SU-DHL-6 (cell line): ENCODE results near the gene CDKL4.

Source experiments
- H2AFZ ChIP-seq: fragments of 200-600 bp; sonication (generic); 2 replicates; pipeline ENCODE4 v1.6.1; 2014; ENCODE audit warnings: low read depth, mild to moderate bottlenecking, moderate library complexity, mixed read lengths, antibody characterized with exemption, low read length; ENCODE audit not compliant: severe bottlenecking
- H3F3A ChIP-seq: fragments of 200-600 bp; shearing (Covaris generic); 2 replicates; pipeline ENCODE4 v1.6.0; 2016; ENCODE audit warnings: antibody characterized with exemption, mild to moderate bottlenecking; ENCODE audit not compliant: insufficient read depth
- H3K27ac ChIP-seq: fragments of 200-600 bp; sonication (generic); 2 replicates; pipeline ENCODE4 v1.5.1; 2016; ENCODE audit warnings: low read depth, mild to moderate bottlenecking, low read length, moderate library complexity, mixed read lengths
- H3K27me3 ChIP-seq: fragments of 200-600 bp; sonication (generic), shearing (Covaris generic); 2 replicates; pipeline ENCODE4 v1.6.0; 2014; ENCODE audit warnings: mild to moderate bottlenecking, low read length
- H3K36me3 ChIP-seq: fragments of 200-600 bp; sonication (generic); 2 replicates; pipeline ENCODE4 v1.6.1; 2014; ENCODE audit warnings: mild to moderate bottlenecking, low read length, mixed read lengths
- H3K4me2 ChIP-seq: fragments of 300-600, 200-600 bp; shearing (Covaris generic), sonication (generic); 2 replicates; pipeline ENCODE4 v1.6.0; 2014; ENCODE audit warnings: low read length, low read depth, mild to moderate bottlenecking; ENCODE audit not compliant: poor library complexity, severe bottlenecking
- H3K4me3 ChIP-seq: fragments of 200-600 bp; sonication (generic); 2 replicates; pipeline ENCODE4 v1.5.1; 2014; ENCODE audit warnings: antibody characterized with exemption, low read length, mild to moderate bottlenecking, mixed read lengths; ENCODE audit not compliant: insufficient read depth, poor library complexity, severe bottlenecking
- H3K79me2 ChIP-seq: fragments of 200-600 bp; sonication (generic); 2 replicates; pipeline ENCODE4 v1.6.1; 2014; ENCODE audit warnings: mild to moderate bottlenecking, low read length, moderate library complexity; ENCODE audit not compliant: insufficient read depth
- H3K9ac ChIP-seq: fragments of 200-600 bp; sonication (generic); 2 replicates; pipeline ENCODE4 v1.7.0; 2014; ENCODE audit warnings: mild to moderate bottlenecking, low read length
- H3K9me2 ChIP-seq: fragments of 200-600 bp; sonication (generic); replicated peaks from 2 replicates; pipeline ENCODE4 v1.6.1; 2014; ENCODE audit warnings: low read length; ENCODE audit not compliant: insufficient read depth
- H3K9me3 ChIP-seq: fragments of 200-600 bp; sonication (generic); 2 replicates; pipeline ENCODE4 v1.6.1; 2014; ENCODE audit warnings: low read length, mixed read lengths; ENCODE audit not compliant: insufficient read depth
- H4K20me1 ChIP-seq: fragments of 200-600 bp; sonication (generic); 2 replicates; pipeline ENCODE4 v1.6.1; 2014; ENCODE audit warnings: low read depth, mild to moderate bottlenecking, antibody characterized with exemption, low read length, moderate library complexity, mixed read lengths
- EZH2phosphoT487 ChIP-seq: fragments of 200-600 bp; sonication (generic), shearing (Covaris generic); conservative IDR thresholded peaks from 2 replicates; pipeline ENCODE4 v1.6.1; 2018; ENCODE audit warnings: mild to moderate bottlenecking, antibody characterized with exemption, low read length, moderate library complexity, mixed read lengths
- TF ChIP-seq, protein P1 (sequence below): fragments of 200-600 bp; sonication (generic); IDR thresholded peaks from one replicate; pipeline ENCODE4 v1.5.1; 2017; ENCODE audit warnings: antibody characterized with exemption, mild to moderate bottlenecking, low read length, moderate library complexity; ENCODE audit not compliant: insufficient read depth, poor library complexity, severe bottlenecking

CDKL4 gene

DNA sequence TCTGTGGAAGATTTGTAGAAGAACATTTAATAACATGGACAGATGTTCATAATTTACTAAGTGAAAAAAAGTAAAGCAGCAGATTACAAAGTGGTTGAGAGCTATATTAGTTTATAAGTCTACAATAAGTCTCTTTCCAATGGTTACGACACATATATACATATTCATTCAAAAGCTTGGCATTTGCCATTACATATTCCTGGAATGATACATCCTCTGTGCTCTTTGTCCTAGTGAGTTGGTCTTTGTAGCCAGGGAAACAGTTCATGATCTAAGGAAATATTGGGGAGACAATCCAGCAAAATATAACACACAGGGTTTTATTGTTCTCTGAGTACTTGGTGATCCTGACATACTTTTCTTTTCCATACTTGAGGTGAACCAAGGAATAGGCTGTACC, 90.5 kb downstream of the CDKL4 start:
- no peaks in the 10 kb centered on the region for H4K20me1 ChIP-seq
- H3K79me2 ChIP-seq = no peaks in the 10 kb centered on the region
- H3K9ac ChIP-seq = no peak overlapping the region
- H3K27me3 ChIP-seq = no peaks in the 10 kb centered on the region
- no peak overlapping the region for H3K4me2 ChIP-seq
- no peaks in the 10 kb centered on the region for H3K36me3 ChIP-seq
- no peaks in the 10 kb centered on the region for H3K9me3 ChIP-seq
- H3F3A ChIP-seq = no peaks in the 10 kb centered on the region
- TF ChIP-seq, protein P1, sequence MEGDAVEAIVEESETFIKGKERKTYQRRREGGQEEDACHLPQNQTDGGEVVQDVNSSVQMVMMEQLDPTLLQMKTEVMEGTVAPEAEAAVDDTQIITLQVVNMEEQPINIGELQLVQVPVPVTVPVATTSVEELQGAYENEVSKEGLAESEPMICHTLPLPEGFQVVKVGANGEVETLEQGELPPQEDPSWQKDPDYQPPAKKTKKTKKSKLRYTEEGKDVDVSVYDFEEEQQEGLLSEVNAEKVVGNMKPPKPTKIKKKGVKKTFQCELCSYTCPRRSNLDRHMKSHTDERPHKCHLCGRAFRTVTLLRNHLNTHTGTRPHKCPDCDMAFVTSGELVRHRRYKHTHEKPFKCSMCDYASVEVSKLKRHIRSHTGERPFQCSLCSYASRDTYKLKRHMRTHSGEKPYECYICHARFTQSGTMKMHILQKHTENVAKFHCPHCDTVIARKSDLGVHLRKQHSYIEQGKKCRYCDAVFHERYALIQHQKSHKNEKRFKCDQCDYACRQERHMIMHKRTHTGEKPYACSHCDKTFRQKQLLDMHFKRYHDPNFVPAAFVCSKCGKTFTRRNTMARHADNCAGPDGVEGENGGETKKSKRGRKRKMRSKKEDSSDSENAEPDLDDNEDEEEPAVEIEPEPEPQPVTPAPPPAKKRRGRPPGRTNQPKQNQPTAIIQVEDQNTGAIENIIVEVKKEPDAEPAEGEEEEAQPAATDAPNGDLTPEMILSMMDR = no peak
- TF ChIP-seq EZH2phosphoT487 = no peak
- no peak overlapping the region for H3K4me3 ChIP-seq
- no peaks in the 10 kb centered on the region for H3K9me2 ChIP-seq
- no peak overlapping the region for H3K27ac ChIP-seq
- H2AFZ ChIP-seq = no peak overlapping the region

DNA sequence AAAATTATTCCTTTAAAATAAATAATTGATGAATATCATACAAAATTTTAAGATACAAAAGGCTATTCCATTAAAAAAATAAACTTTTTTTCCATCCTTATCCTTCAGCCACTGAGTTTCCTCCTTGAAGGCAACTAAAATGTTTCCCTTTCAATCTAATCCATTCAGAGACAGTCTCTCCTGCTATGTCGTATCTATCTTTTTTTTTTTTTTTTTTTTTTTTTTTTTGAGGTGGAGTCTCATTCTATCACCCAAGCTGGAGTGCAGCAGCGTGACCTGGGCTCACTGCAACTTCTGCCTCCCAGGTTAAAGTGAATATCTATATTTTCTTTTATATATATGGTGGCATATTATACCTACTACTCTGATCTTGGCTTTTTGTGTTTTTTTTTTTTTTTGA, 91.3 kb downstream of the CDKL4 start:
- Histone ChIP-seq H3K27ac (no peak overlapping the region), H3K9ac (no peak overlapping the region), H3K79me2 (no peaks in the 10 kb centered on the region), H4K20me1 (no peaks in the 10 kb centered on the region), H3K4me3 (no peak overlapping the region), H2AFZ (no peak overlapping the region), H3K4me2 (no peak overlapping the region), H3F3A (no peaks in the 10 kb centered on the region), H3K9me2 (no peaks in the 10 kb centered on the region), H3K9me3 (no peaks in the 10 kb centered on the region), H3K27me3 (no peaks in the 10 kb centered on the region), H3K36me3 (no peaks in the 10 kb centered on the region)
- TF ChIP-seq, protein P1 = no peak
- TF ChIP-seq EZH2phosphoT487 = no peak

DNA sequence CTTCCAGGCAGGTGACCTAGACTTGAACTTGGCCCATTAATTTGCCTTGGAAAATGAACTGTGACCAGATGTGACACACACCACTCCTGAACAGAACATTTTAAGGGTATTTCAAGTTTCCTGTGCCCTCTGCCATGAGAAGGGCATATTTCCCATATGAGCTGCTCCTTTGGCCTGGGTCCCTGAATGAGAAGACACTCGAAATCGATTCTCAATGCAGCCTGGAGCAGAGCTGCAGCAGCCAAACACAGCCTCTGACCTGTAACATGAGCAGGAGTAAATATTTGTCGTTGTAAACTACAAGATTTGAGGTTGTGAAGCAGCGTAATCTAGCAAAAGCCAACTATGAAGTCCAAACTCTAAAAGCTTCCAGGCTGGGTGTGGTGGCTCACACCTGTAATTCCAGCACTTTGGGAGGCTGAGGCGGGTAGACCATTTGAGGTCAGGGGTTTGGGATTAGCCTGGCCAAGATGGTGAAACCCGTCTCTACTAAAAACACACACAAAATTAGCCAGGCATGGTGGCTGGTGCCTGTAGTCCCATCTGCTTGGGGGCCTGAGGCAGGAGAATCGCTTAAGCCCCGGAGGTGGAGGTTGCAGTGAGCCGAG, 92.8 kb downstream of the CDKL4 start:
- no peak overlapping the region for H3K4me2 ChIP-seq
- no peak overlapping the region for H3K27ac ChIP-seq
- no peak overlapping the region for H3K9ac ChIP-seq
- no peaks in the 10 kb centered on the region for H3K9me2 ChIP-seq
- no peaks in the 10 kb centered on the region for H4K20me1 ChIP-seq
- H3K27me3 ChIP-seq = no peaks in the 10 kb centered on the region
- no peaks in the 10 kb centered on the region for H3F3A ChIP-seq
- no peaks in the 10 kb centered on the region for H3K36me3 ChIP-seq
- H2AFZ ChIP-seq = no peak overlapping the region
- H3K9me3 ChIP-seq = no peaks in the 10 kb centered on the region
- no peak overlapping the region for H3K4me3 ChIP-seq
- TF ChIP-seq, protein P1 = no peak
- no peak for TF ChIP-seq EZH2phosphoT487
- no peaks in the 10 kb centered on the region for H3K79me2 ChIP-seq
